ENCODE data around the gene PROKR2. TPM values are rescaled to one million over a fixed set of nuclear protein-coding genes. Genes with fewer than 3 reads are reported as not detected.

PROKR2 gene
- total and polyA plus RNA-seq, 4 donors: not detected

DNA sequence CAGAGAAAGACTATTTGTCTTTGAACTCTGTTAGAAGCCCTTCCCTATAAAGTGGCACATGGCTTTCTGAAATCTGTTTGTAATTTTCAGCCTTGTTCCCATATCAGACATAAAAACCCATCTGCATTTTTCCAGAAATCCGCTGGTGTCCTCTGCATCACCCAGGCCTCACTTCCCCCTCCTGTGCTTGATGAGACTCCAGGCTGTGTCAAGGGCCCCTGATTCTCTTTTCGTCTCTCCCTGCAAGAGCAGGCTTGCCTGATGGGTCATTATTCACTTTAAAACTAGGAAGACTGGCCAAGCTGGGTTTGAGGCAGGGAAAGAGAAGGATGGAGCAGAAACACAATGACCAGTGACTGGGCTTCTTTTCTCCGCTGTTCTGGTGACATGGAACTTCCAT is 10.6 kb upstream of the PROKR2 start:
- H3K36me3 ChIP-seq (ENCODE audit: control insufficient read depth in 4 of 4, insufficient read depth in 3 of 4, low read depth in 1 of 4, low read length in 3 of 4): no peaks in the 10 kb centered on the region
- H3K9me3 ChIP-seq (ENCODE audit: control insufficient read depth in 4 of 4, low read length in 3 of 4): no peaks in the 10 kb centered on the region
- peaks cover 0 to 6% (median 0%) of the 10 kb centered on the region in 4 donors for H3K27me3 ChIP-seq (ENCODE audit: control insufficient read depth in 4 of 4, insufficient read depth in 4 of 4, low read length in 3 of 4)
- no peak overlapping the region for H3K9ac ChIP-seq (ENCODE audit: low read depth in 1 of 2, low read length in 2 of 2)
- no peak for DNase-seq (ENCODE audit: low spot score)
- 57% methylated on average over 3 of the region's 3 CpGs for WGBS
- no peak overlapping the region for H3K4me3 ChIP-seq (ENCODE audit: low read depth in 1 of 3, low read length in 3 of 3)
- no peak overlapping the region for H3K27ac ChIP-seq (ENCODE audit: low read depth in 1 of 2, low read length in 2 of 2)
- no peaks in the 10 kb centered on the region for H3K4me1 ChIP-seq (ENCODE audit: control insufficient read depth in 4 of 4, insufficient read depth in 4 of 4, low read length in 3 of 4)
- TF ChIP-seq, protein P1, sequence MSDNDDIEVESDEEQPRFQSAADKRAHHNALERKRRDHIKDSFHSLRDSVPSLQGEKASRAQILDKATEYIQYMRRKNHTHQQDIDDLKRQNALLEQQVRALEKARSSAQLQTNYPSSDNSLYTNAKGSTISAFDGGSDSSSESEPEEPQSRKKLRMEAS (IDR thresholded peaks at IDR 0.05): no peak
- TF ChIP-seq EGR1 (IDR thresholded peaks at IDR 0.05; ENCODE audit: low read depth in 2 of 2) (no peak), JUND (IDR thresholded peaks at IDR 0.05) (no peak), ZBTB33 (IDR thresholded peaks at IDR 0.05) (no peak)

DNA sequence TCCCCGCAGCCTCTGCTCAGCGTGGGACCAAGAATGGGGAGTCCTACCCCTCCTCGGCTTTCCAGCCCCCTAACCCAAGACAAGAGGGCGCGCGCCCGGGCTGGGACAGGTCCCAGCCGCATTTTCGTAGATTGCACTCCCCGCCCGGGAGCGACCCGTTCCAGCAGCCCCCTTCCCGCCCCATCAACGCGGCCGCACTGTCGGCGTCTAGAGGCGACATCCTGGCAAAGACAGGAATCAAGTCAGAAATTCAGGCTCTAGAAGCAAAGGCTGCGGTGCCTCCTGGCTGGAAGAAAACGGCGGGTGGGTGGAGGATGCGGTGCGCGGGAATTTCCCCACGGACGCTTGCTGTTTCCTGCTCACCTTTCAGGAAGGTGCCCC is 957 bp downstream of the PROKR2 start:
- Histone ChIP-seq H3K4me3 (ENCODE audit: low read depth in 1 of 3, low read length in 3 of 3) (no peak overlapping the region), H3K9ac (ENCODE audit: low read depth in 1 of 2, low read length in 2 of 2) (no peak overlapping the region), H3K27me3 (ENCODE audit: control insufficient read depth in 4 of 4, insufficient read depth in 4 of 4, low read length in 3 of 4) (peaks cover 2 to 13% (median 6%) of the 10 kb centered on the region in 4 donors), H3K4me1 (ENCODE audit: control insufficient read depth in 4 of 4, insufficient read depth in 4 of 4, low read length in 3 of 4) (peaks cover 2 to 10% (median 5%) of the 10 kb centered on the region in 4 donors), H3K9me3 (ENCODE audit: control insufficient read depth in 4 of 4, low read length in 3 of 4) (peaks cover 0 to 5% (median 1%) of the 10 kb centered on the region in 4 donors), H3K27ac (ENCODE audit: low read depth in 1 of 2, low read length in 2 of 2) (no peak overlapping the region), H3K36me3 (ENCODE audit: control insufficient read depth in 4 of 4, insufficient read depth in 3 of 4, low read depth in 1 of 4, low read length in 3 of 4) (no peaks in the 10 kb centered on the region)
- WGBS: 2% methylated on average over 28 of the region's 28 CpGs
- no peak for DNase-seq (ENCODE audit: low spot score)
- TF ChIP-seq HNF4G (IDR thresholded peaks at IDR 0.05): no peak
- no peak for TF ChIP-seq GABPA (IDR thresholded peaks at IDR 0.05 in 1 of 2, conservative IDR thresholded peaks at IDR 0.05 in 1 of 2)
- TF ChIP-seq, protein P1 (IDR thresholded peaks at IDR 0.05): no peak
- TF ChIP-seq NR2F2 (IDR thresholded peaks at IDR 0.05): no peak
- no peak for TF ChIP-seq FOXA1 (IDR thresholded peaks at IDR 0.05)
- TF ChIP-seq YY1 (IDR thresholded peaks at IDR 0.05): no peak
- TF ChIP-seq, protein P2, sequence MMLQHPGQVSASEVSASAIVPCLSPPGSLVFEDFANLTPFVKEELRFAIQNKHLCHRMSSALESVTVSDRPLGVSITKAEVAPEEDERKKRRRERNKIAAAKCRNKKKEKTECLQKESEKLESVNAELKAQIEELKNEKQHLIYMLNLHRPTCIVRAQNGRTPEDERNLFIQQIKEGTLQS (IDR thresholded peaks at IDR 0.05): no peak
- no peak for TF ChIP-seq SP1 (IDR thresholded peaks at IDR 0.05)
- TF ChIP-seq TAF1 (conservative IDR thresholded peaks at IDR 0.05): no peak
- TF ChIP-seq RAD21 (IDR thresholded peaks at IDR 0.05): no peak
- TF ChIP-seq REST (IDR thresholded peaks at IDR 0.05): no peak
- no peak for TF ChIP-seq EGR1 (IDR thresholded peaks at IDR 0.05; ENCODE audit: low read depth in 2 of 2)
- no peak for TF ChIP-seq FOXA2 (IDR thresholded peaks at IDR 0.05)
- no peak for TF ChIP-seq HNF4A (conservative IDR thresholded peaks at IDR 0.05)
- no peak for TF ChIP-seq JUND (IDR thresholded peaks at IDR 0.05)
- TF ChIP-seq ZBTB33 (IDR thresholded peaks at IDR 0.05): no peak

Data from liver (tissue), 9 donors.